Measurements from ENCODE around the gene ADRA1B.

- TF ChIP-seq CTCF (IDR thresholded peaks at IDR 0.05): no peak
- no peak for TF ChIP-seq POLR2A (IDR thresholded peaks at IDR 0.05)
These were observed 31.2 kb upstream of the ADRA1B start for GRCh38 chr5:159884917-159885620.

Measured in Peyer's patch (tissue), 4 donors.